Endodermal cell (in vitro differentiated cells): ENCODE results near the gene PRKCE. TPM values are rescaled to one million over a fixed set of nuclear protein-coding genes. Genes with fewer than 3 reads are reported as not detected.

Source experiments
- DNase-seq: peaks from one replicate; pipeline ENCODE4 v3.0.0-alpha.2; 2017
- H3K27ac ChIP-seq: 2 replicates; pipeline ENCODE4 v1.5.1; 2013; ENCODE audit warnings: mild to moderate bottlenecking, low read depth, low read length, moderate library complexity
- H3K27me3 ChIP-seq: 2 replicates; pipeline ENCODE4 v1.6.1; 2013; ENCODE audit warnings: mild to moderate bottlenecking, low read length, moderate library complexity; ENCODE audit not compliant: insufficient read depth, control insufficient read depth, poor library complexity, severe bottlenecking
- H3K36me3 ChIP-seq: 2 replicates; pipeline ENCODE4 v1.7.0; 2013; ENCODE audit warnings: mild to moderate bottlenecking, low read length, moderate library complexity; ENCODE audit not compliant: control insufficient read depth, insufficient read depth
- H3K4me1 ChIP-seq: one replicate; pipeline ENCODE4 v1.7.0; 2013; ENCODE audit warnings: low read length; ENCODE audit not compliant: control insufficient read depth, insufficient read depth
- H3K4me3 ChIP-seq: 2 replicates; pipeline ENCODE4 v1.5.1; 2013; ENCODE audit warnings: mild to moderate bottlenecking, low read length, moderate library complexity
- H3K9ac ChIP-seq: 2 replicates; pipeline ENCODE4 v1.6.1; 2013; ENCODE audit warnings: mild to moderate bottlenecking, low read length, moderate library complexity; ENCODE audit not compliant: poor library complexity, severe bottlenecking; ENCODE audit errors: extremely low read depth
- H3K9me3 ChIP-seq: 2 replicates; pipeline ENCODE4 v1.6.1; 2013; ENCODE audit warnings: mild to moderate bottlenecking, low read length, moderate library complexity; ENCODE audit not compliant: control insufficient read depth
- H3K27ac Mint-ChIP-seq: 2 replicates; pipeline ENCODE4 v1.8.0; 2020; ENCODE audit warnings: mixed read lengths
- H3K27me3 Mint-ChIP-seq: 2 replicates; pipeline ENCODE4 v1.8.0; 2021; ENCODE audit warnings: mild to moderate bottlenecking, mixed read lengths; ENCODE audit not compliant: insufficient read depth
- H3K36me3 Mint-ChIP-seq: 2 replicates; pipeline ENCODE4 v1.8.0; 2020; ENCODE audit warnings: low read depth, mixed read lengths
- H3K4me1 Mint-ChIP-seq: 2 replicates; pipeline ENCODE4 v1.8.0; 2020; ENCODE audit warnings: mixed read lengths
- H3K4me3 Mint-ChIP-seq: 2 replicates; pipeline ENCODE4 v1.8.0; 2020; ENCODE audit warnings: mild to moderate bottlenecking, moderate library complexity, mixed read lengths
- H3K9me3 Mint-ChIP-seq: 2 replicates; pipeline ENCODE4 v1.8.0; 2020; ENCODE audit warnings: mild to moderate bottlenecking, mixed read lengths
- WGBS, 2 experiments: methylation state at CpG; one replicate each; pipeline versions ENCODE4 v1.1.5 to v1.1.7; 2013; ENCODE audit warnings: missing lambda C conversion rate in 2 of 2, mixed read lengths in 1 of 2; ENCODE audit not compliant: insufficient coverage in 1 of 2, insufficient read length in 1 of 2; 5-methylcytosine and 5-hydroxymethylcytosine counted together
- total RNA-seq, 2 donors: library from RNA; stranded (reverse); fragmentation: NEBNext Ultra II Directional in 1 of 2; extraction: Animal tissue kit (Norgen Biotek cat#: 25700) in 1 of 2; gene quantifications; 2 replicates in 1 of 2; 3 replicates in 1 of 2; pipeline ENCODE4 v1.2.1, GENCODE V29; 2021
- TF ChIP-seq, protein P1 (sequence below): fragments of 200-600 bp; sonication (generic); conservative IDR thresholded peaks from 2 replicates; pipeline ENCODE4 v1.5.0; 2021; ENCODE audit warnings: antibody characterized with exemption, mild to moderate bottlenecking

PRKCE gene
- total RNA-seq, 2 donors from 2014 or later, result 1.4 to 1.7 TPM

DNA sequence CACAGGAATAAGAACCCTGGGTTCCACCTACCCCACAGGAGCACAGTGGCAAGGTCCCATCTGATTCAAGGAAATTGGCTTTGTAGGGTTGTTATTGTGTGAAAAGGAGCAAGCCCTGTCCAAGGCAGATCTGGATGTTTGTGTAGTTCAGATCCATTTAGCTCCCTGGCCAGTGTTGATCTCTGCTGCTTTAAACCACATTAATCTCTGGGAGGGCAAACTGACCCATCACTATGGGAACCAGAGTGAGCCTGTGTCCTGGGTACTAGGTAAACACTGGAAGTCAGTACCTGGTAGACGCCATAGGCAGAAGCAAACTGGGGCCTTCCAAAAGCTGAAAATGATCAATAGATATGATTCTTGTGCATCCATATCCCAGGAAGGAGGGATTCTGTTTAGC lies 374.2 kb downstream of the PRKCE start:
- Histone ChIP-seq H3K27ac (no peak overlapping the region), H3K36me3 (no peaks in the 10 kb centered on the region), H3K9me3 (peaks cover 9% of the 10 kb centered on the region), H3K4me3 (no peak overlapping the region), H3K27me3 (no peaks in the 10 kb centered on the region), H3K9ac (no peak overlapping the region), H3K4me1 (peaks cover 2% of the 10 kb centered on the region)
- Mint-ChIP-seq H3K27ac (no peak overlapping the region), H3K4me1 (peaks cover 37% of the 10 kb centered on the region), H3K9me3 (peaks cover 16% of the 10 kb centered on the region), H3K4me3 (no peak overlapping the region), H3K27me3 (peaks cover 2% of the 10 kb centered on the region), H3K36me3 (peaks cover 2% of the 10 kb centered on the region)
- DNase-seq, result peak; percentile 17
- TF ChIP-seq, protein P1, sequence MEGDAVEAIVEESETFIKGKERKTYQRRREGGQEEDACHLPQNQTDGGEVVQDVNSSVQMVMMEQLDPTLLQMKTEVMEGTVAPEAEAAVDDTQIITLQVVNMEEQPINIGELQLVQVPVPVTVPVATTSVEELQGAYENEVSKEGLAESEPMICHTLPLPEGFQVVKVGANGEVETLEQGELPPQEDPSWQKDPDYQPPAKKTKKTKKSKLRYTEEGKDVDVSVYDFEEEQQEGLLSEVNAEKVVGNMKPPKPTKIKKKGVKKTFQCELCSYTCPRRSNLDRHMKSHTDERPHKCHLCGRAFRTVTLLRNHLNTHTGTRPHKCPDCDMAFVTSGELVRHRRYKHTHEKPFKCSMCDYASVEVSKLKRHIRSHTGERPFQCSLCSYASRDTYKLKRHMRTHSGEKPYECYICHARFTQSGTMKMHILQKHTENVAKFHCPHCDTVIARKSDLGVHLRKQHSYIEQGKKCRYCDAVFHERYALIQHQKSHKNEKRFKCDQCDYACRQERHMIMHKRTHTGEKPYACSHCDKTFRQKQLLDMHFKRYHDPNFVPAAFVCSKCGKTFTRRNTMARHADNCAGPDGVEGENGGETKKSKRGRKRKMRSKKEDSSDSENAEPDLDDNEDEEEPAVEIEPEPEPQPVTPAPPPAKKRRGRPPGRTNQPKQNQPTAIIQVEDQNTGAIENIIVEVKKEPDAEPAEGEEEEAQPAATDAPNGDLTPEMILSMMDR, result no peak
- whole genome bisulfite sequencing, 2 experiments, result 86 to 89% methylated on average over 1 of the region's 1 CpG

DNA sequence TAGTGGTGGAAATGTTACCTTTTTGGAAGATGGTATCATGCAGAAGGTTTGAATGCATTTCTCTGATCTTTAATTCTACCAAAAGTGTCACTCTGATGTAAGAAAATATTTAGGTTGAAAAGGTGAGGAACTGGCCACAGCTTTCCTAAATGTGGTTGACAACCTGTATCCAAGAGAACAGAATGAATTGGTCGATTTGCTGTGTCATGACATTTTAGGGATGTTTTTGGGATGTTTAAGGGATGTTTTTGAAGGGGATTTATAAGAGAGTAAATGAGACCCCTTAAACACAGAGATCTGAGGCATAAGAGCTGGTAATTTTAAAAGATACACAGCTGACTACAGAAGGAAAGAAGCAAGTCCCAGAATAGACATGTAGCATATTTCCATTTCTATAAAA lies 375.0 kb downstream of the PRKCE start:
- Mint-ChIP-seq H3K9me3 (peaks cover 8% of the 10 kb centered on the region), H3K27me3 (peaks cover 2% of the 10 kb centered on the region), H3K4me3 (no peak overlapping the region), H3K36me3 (no peaks in the 10 kb centered on the region), H3K4me1 (peaks cover 37% of the 10 kb centered on the region), H3K27ac (no peak overlapping the region)
- 77 to 84% methylated on average over 1 of the region's 1 CpG for WGBS, 2 experiments
- H3K4me3 ChIP-seq, result no peak overlapping the region
- H3K4me1 ChIP-seq, result peaks cover 2% of the 10 kb centered on the region
- TF ChIP-seq, protein P1, result no peak
- H3K27me3 ChIP-seq, result no peaks in the 10 kb centered on the region
- no peak for DNase-seq
- H3K36me3 ChIP-seq, result no peaks in the 10 kb centered on the region
- H3K27ac ChIP-seq, result no peak overlapping the region
- peaks cover 5% of the 10 kb centered on the region for H3K9me3 ChIP-seq
- no peak overlapping the region for H3K9ac ChIP-seq

DNA sequence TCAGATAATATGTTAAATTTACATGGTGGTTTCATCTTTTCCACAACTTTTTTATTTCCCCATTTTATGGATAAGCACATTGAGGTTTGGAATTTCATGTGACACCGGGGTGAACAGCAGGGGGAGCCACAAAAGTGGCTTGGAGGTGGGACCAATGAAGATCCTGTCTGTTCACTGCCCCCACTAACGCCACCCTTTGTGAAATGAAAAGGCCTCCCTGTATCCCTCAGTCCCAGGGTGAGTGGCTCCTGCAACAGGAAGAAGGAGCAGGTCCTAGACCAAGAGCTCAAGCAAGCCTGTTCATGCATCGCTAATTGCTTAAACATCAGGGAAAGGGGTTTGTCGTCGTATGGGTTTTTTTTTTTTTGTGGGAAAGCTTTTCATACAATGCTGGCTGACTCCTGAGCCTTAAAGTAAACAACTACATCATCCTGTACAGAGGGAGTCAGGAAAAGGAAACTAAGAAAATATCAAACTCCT lies 377.9 kb downstream of the PRKCE start:
- Mint-ChIP-seq H3K4me3 (no peak overlapping the region), H3K36me3 (no peaks in the 10 kb centered on the region), H3K27ac (no peak overlapping the region), H3K4me1 (peaks cover 25% of the 10 kb centered on the region), H3K9me3 (no peaks in the 10 kb centered on the region), H3K27me3 (no peaks in the 10 kb centered on the region)
- WGBS, 2 experiments, result 84 to 100% methylated on average over 2 to 5 of the region's 5 CpGs
- H3K27me3 ChIP-seq, result no peaks in the 10 kb centered on the region
- TF ChIP-seq, protein P1, result peak; percentile 53
- no peak overlapping the region for H3K4me3 ChIP-seq
- no peak overlapping the region for H3K27ac ChIP-seq
- no peak overlapping the region for H3K9ac ChIP-seq
- peak; percentile 51 for DNase-seq
- no peaks in the 10 kb centered on the region for H3K9me3 ChIP-seq
- no peaks in the 10 kb centered on the region for H3K4me1 ChIP-seq
- no peaks in the 10 kb centered on the region for H3K36me3 ChIP-seq
